ENCODE measurements around the gene ADGRL2. TPM values are rescaled to one million over a fixed set of nuclear protein-coding genes. Genes with fewer than 3 reads are reported as not detected.

Gene ADGRL2
- total RNA-seq, 4 donors from 2014 or later, result 110 to 180 (median 154) TPM

- Histone ChIP-seq H3K27ac (no peak overlapping the region), H3K4me3 (replicated peaks in 1 of 3) (no peak overlapping the region), H3K36me3 (peaks cover 4 to 7% of the 10 kb centered on the region in 2 donors), H3K27me3 (no peaks in the 10 kb centered on the region), H3K4me1 (no peaks in the 10 kb centered on the region), H3K9me3 (no peaks in the 10 kb centered on the region)
- no peak for DNase-seq
- intact Hi-C loops (cut with DNase I), result no loop called here
- no peak for TF ChIP-seq POLR2A (IDR thresholded peaks at IDR 0.05)
- TF ChIP-seq CTCF (IDR thresholded peaks at IDR 0.05), result no peak
- WGBS, 2 donors, result 86 to 97% methylated on average over 1 of the region's 1 CpG
Measured at GRCh38 chr1:81989524-81989923, 188.8 kb downstream of the ADGRL2 start.

- Histone ChIP-seq H3K4me1 (no peaks in the 10 kb centered on the region), H3K36me3 (peaks cover 4 to 7% of the 10 kb centered on the region in 2 donors)
- 92 to 93% methylated on average over 7 of the region's 7 CpGs for WGBS, 2 donors
Measured at GRCh38 chr1:81990241-81990640, 189.5 kb downstream of the ADGRL2 start.

GRCh38 chr1:81998165-81998564 is 197.4 kb downstream of the ADGRL2 start:
- H3K4me1 ChIP-seq, result peaks cover 5 to 6% of the 10 kb centered on the region in 2 donors
- H3K4me3 ChIP-seq (replicated peaks in 1 of 3), result no peak overlapping the region
- H3K27me3 ChIP-seq, result no peaks in the 10 kb centered on the region
- no peaks in the 10 kb centered on the region for H3K9me3 ChIP-seq
- peak; percentile 60 to 70 for DNase-seq
- intact Hi-C loops (cut with DNase I), result no loop called here
- H3K27ac ChIP-seq, result peak overlapping the region in 1 of 3 donors; percentile 62
- TF ChIP-seq CTCF (IDR thresholded peaks at IDR 0.05) (no peak), POLR2A (IDR thresholded peaks at IDR 0.05) (no peak)
- H3K36me3 ChIP-seq, result no peaks in the 10 kb centered on the region
- WGBS, 2 donors, result 10 to 14% methylated on average over 4 of the region's 4 CpGs

More at GRCh38 chr1:81990241-81990640, 189.5 kb downstream of the ADGRL2 start:
- Histone ChIP-seq H3K4me3 (replicated peaks in 1 of 3) (no peak overlapping the region), H3K27ac (no peak overlapping the region), H3K27me3 (no peaks in the 10 kb centered on the region), H3K9me3 (no peaks in the 10 kb centered on the region)
- TF ChIP-seq POLR2A (IDR thresholded peaks at IDR 0.05) (no peak), CTCF (IDR thresholded peaks at IDR 0.05) (no peak)
- intact Hi-C loops (cut with DNase I), result no loop called here
- DNase-seq, result no peak

- Histone ChIP-seq H3K36me3 (no peaks in the 10 kb centered on the region), H3K4me1 (peaks cover 5 to 6% of the 10 kb centered on the region in 2 donors), H3K4me3 (replicated peaks in 1 of 3) (no peak overlapping the region), H3K9me3 (no peaks in the 10 kb centered on the region), H3K27me3 (no peaks in the 10 kb centered on the region), H3K27ac (no peak overlapping the region)
- WGBS, 2 donors, result 93 to 94% methylated on average over 1 of the region's 1 CpG
- intact Hi-C loops (cut with DNase I), result no loop called here
- DNase-seq, result no peak
- TF ChIP-seq POLR2A (IDR thresholded peaks at IDR 0.05) (no peak), CTCF (IDR thresholded peaks at IDR 0.05) (no peak)
Measured at GRCh38 chr1:81999364-81999763, 198.6 kb downstream of the ADGRL2 start.

GRCh38 chr1:82000221-82000620 is 199.5 kb downstream of the ADGRL2 start:
- WGBS, 2 donors, result 78 to 81% methylated on average over 2 of the region's 2 CpGs
- H3K4me1 ChIP-seq, result peaks cover 5 to 6% of the 10 kb centered on the region in 2 donors

More at GRCh38 chr1:82000221-82000620, 199.5 kb downstream of the ADGRL2 start:
- no peak for TF ChIP-seq POLR2A (IDR thresholded peaks at IDR 0.05)
- no peak for TF ChIP-seq CTCF (IDR thresholded peaks at IDR 0.05)
- H3K27ac ChIP-seq, result no peak overlapping the region
- intact Hi-C loops (cut with DNase I), result no loop called here
- no peaks in the 10 kb centered on the region for H3K36me3 ChIP-seq
- DNase-seq, result no peak
- H3K27me3 ChIP-seq, result no peaks in the 10 kb centered on the region
- H3K4me3 ChIP-seq (replicated peaks in 1 of 3), result no peak overlapping the region
- H3K9me3 ChIP-seq, result no peaks in the 10 kb centered on the region
